Measurements from ENCODE around the gene BZW2. TPM values are rescaled to one million over a fixed set of nuclear protein-coding genes. Genes with fewer than 3 reads are reported as not detected.

Gene BZW2
- polyA plus RNA-seq, 4 donors: 52.5 to 86.0 (median 73.3) TPM

DNA sequence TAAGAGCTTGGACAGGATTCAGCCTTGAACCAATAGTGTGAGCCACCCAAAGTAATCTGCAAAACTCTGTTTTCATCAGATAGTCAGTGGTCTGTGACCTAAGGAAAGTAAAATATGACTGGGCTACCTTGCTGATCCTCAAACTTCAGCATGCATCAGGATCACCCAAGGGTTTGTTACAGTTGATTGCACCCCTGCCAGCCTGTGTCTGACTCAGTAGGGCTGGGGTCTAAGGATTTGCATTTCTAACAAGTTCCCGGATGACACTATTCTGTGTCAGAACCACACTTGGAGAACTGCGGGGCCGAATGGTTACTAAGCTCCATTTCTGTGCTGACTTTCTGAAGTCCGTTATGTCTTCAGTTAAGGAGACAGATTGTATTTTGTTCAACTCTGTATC, 66.9 kb downstream of the BZW2 start:
- no peak for DNase-seq (ENCODE audit: low read depth in 4 of 4, low spot score in 3 of 4)

DNA sequence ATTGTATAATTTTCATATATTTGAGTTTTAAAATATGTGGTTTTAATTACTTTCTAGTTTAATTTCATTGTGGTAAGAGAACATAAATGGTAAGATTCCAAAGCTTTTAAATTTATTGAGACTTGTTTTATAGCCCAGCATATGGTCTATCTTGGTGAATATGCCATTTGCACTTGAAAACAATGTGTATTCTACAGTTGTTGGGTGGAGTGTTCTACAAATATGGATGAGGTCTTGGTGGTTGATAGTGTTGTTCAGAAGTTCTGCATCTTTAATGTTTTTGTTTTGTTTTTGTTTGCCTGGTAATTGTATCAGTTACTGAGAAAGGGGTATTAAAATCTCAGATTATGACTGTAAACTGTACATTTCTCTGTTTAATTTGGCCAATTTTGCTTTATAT, 69.9 kb downstream of the BZW2 start:
- DNase-seq (ENCODE audit: low read depth in 4 of 4, low spot score in 3 of 4): no peak

DNA sequence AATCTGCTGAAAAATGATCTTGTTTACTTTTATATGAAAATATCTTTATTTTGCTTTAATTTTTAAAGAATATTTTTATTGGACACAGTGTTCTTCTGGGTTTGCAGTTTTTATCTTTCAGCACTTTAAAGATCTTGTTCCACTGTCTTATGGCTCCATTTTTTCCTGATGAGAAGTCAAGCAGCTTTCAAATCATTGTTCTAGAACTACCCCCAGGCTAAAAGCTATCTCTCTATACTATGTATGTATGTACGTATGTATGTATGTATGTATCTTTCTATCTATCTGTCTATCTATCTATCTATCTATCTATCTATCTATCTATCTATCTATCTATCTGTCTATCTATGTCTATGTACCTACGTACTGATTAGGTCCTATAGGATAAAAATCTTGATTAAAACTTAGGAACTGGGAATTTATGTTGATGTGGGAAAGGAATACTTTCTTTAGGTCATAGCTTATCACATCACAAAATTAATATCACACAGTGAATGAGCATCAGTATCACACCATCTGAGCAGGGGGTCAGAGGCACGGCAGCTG, 72.2 kb downstream of the BZW2 start:
- no peak for DNase-seq (ENCODE audit: low read depth in 4 of 4, low spot score in 3 of 4)

DNA sequence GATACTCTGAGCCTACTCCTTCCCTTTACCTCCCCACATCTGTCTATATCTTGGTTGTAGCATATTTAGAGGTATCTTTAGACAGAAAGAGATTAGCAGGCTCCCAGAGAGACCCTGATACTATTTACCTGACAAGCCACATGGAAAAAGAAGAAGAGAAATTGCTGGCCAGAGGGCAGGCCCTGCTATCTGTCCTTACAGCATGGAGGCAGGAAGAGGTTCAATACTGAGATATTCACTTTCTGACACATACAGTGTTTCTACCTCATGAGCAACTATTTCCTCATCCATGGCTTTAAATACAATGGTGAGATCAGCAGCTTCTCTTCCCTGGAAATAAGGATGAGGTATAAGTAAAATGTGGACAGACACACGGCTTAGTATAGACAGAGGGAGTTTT, 73.7 kb downstream of the BZW2 start:
- DNase-seq (ENCODE audit: low read depth in 4 of 4, low spot score in 3 of 4): no peak

GRCh38 chr7:16721541-16721940, 75.6 kb downstream of the BZW2 start:
- no peak for DNase-seq (ENCODE audit: low read depth in 4 of 4, low spot score in 3 of 4)

DNA sequence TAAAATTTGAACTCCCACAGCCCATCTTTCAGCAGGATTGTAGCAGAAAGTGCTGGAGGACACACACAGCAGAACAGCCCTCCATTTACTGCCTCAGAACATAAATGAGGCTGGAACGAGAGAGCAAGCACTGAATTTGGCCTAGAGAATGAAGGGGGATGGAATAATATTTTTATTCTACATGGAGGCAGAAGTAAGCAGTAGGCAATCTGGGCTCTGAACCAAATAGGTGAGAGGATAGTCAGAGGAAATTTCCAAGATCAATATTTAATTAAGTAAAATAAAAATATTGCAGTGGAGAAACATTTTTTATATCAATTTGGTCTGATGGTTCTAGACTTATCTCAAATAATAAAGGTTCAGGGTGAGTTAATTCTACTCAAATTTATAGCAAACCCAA, 78.4 kb downstream of the BZW2 start:
- no peak for DNase-seq (ENCODE audit: low read depth in 4 of 4, low spot score in 3 of 4)

DNA sequence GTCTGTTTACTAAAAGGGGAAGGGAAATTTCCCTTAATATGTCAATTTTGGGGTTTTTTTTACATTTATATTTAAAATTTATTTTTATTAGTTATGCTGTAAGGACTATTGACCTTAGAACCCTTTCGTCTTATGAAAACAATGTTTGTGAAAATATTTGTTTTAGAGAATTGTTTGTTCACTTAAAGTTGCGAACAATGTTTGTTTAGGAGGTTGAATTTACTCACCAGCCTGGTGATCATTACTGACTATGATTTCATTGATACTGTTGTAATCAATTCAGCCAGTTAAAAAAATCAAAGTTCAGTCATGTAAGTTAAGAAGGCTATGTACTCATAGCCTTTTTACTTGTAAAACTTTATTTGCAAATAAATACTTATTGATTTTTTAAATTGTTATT, 80.2 kb downstream of the BZW2 start:
- no peak for DNase-seq (ENCODE audit: low read depth in 4 of 4, low spot score in 3 of 4)

DNA sequence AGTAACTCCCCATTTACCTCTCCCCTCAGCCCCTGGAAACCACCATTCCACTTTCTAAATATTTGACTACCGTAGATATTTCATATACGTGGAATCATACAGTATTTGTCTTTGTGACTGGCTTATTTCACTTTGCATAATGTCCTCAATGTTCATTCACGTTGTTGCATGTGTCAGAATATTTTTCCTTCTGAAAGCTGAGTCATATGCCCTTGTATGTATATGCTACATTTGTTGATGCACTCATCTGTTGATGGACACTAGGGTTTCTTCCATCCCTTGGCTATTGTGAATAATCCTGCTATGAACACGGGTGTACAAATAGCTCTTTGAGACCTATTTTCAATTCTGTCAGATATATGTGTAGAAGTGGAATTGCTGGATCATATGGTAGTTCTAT, 81.8 kb downstream of the BZW2 start:
- DNase-seq (ENCODE audit: low read depth in 4 of 4, low spot score in 3 of 4): no peak

GRCh38 chr7:16728811-16729210, 82.8 kb downstream of the BZW2 start:
- no peak for DNase-seq (ENCODE audit: low read depth in 4 of 4, low spot score in 3 of 4)

DNA sequence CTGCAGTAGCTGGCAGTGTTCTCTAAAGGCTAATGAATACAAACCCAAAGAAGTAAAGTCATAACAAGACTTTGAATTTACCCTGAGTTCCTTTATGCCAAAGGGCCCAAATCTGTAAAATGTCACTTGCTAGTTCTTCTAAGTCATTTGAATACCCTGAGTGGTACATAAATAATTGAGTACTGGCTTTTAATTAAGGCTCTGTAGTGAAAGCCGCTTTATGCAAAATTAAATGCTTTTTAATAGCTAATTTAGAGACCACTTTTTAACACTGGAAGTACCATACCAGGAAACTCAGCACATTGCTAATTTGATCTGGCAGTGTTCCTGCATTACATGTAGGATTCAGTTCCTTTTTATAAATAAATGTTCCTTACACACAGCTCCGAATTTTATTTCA, 83.6 kb downstream of the BZW2 start:
- no peak for DNase-seq (ENCODE audit: low read depth in 4 of 4, low spot score in 3 of 4)

DNA sequence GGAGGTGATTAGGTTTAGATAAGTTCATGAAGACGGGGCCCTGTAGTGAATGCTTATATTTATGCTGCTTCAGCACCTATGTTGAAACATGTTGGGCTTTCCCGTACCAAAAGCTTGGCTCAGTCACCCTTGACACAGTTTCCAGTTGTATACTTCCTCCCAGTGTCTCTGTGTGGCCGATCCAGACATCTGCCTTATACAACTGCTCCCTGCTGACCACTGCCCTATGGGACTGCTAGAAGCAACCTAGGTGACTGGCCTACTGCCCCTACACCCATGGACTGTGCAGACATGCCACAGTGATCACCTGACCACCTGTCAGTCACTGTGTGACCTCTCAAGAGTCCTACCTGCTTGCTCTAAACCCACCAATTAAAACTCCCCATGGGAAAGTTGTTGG, 85.0 kb downstream of the BZW2 start:
- DNase-seq (ENCODE audit: low read depth in 4 of 4, low spot score in 3 of 4): no peak

- no peak for DNase-seq (ENCODE audit: low read depth in 4 of 4, low spot score in 3 of 4)
These were observed 86.8 kb downstream of the BZW2 start for GRCh38 chr7:16732828-16733227.

GRCh38 chr7:16734148-16734726, 88.3 kb downstream of the BZW2 start:
- no peak for DNase-seq (ENCODE audit: low read depth in 4 of 4, low spot score in 3 of 4)

DNA sequence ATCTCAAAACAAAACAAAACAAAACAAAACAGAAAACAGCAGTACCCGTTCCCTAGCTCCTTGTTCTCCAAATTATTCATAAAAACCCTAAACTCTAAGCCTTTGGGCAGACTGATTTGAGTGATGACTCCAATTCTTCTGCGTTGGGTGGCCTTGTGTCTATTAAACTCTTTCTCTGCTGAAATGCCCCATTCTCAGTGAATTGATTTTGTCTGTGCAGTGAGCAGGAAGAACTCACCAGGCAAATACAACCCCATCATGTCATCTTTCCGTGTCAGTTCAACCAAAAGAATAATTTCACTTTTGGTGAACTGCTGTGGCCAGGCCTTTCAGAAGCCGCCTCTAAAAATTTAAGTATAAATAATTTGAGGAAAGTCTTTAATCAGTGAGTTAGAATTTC, 89.0 kb downstream of the BZW2 start:
- no peak for DNase-seq (ENCODE audit: low read depth in 4 of 4, low spot score in 3 of 4)

DNA sequence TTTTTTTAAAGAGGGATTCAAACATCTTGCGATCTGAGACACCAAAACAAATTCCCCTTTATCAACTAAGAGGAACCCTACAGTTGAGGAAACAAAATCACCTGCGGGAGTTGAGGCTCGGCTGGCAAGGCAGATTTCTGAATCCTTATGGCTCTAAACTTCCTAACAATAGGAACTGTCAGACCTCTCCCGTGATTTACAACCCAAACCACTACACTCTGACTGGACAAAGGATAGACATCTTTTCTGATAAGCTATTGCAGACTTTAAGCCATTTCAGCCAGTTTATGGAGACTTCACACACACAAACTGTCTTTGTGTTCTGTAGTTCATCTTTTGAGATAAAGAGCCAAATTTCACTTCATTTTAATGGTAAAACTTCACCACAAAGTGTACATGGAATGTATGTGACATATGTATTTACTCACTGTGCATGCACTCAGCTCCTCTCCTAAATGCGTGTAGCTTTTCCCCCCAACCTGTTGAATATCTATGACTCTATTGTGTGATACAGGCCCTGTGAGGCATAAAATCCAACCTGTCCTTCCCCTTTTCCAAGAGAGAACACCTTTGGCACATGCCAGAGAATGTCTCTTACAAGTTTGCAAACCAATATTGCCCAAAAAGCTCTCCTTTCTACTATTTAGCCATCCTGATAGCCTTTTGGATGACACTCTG, 92.2 kb downstream of the BZW2 start:
- DNase-seq (ENCODE audit: low read depth in 4 of 4, low spot score in 3 of 4): no peak

DNA sequence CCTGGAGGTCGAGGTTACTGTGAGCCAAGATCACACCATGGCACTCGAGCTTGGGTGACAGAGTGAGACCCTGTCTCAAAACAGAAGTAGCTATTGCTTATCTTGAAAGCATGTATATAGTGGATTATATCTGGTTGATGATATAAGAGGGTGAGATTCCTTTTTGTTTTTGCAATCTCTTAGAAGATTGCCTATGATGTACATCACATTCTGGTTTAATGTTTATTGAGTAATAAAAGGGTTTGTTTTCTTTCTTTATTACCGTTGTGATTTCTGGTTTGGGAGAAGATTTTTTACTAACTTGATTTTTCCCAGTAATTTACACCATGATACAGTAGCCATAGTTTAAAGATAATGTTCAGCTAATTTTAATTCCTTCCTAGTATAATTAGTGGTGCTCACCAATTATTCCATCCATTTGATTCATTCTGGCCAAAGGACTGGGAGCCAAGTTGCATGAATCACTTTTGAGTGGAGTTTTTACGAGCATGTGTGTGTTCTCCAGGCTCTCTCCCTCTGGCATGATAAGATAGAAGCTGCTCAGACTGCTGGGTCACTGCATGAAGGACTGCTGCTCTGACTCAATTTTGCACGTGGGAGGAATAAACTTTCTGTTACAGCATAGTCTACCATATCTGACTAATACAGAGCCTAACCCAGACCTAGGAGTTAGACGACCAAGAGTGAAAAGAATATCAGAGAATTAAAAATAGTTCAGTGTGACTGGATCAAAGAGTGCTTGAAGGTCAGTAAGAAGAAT, 94.1 kb downstream of the BZW2 start:
- peak in 2 of 4 donors; percentile 23 to 32 for DNase-seq (ENCODE audit: low read depth in 4 of 4, low spot score in 3 of 4)

DNA sequence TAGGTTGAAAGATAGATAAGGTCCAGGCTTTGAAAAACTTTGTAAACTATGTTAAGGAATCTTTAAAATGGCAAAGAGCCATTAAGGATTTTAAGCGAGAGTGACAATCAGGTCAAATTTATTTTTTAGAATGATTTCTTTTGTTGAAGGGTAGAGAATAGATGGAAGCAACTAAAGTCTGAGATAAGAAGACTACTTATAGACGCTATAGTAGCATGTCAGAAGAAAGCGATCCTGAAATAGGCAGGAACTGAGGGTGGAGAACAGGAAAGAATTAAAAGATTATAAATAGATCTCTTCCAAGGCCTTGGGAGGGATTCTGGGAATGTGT, 94.6 kb downstream of the BZW2 start:
- no peak for DNase-seq (ENCODE audit: low read depth in 4 of 4, low spot score in 3 of 4)

- no peak for DNase-seq (ENCODE audit: low read depth in 4 of 4, low spot score in 3 of 4)
These were observed 95.0 kb downstream of the BZW2 start for GRCh38 chr7:16740996-16741395.

GRCh38 chr7:16741676-16742075, 95.7 kb downstream of the BZW2 start:
- no peak for DNase-seq (ENCODE audit: low read depth in 4 of 4, low spot score in 3 of 4)

DNA sequence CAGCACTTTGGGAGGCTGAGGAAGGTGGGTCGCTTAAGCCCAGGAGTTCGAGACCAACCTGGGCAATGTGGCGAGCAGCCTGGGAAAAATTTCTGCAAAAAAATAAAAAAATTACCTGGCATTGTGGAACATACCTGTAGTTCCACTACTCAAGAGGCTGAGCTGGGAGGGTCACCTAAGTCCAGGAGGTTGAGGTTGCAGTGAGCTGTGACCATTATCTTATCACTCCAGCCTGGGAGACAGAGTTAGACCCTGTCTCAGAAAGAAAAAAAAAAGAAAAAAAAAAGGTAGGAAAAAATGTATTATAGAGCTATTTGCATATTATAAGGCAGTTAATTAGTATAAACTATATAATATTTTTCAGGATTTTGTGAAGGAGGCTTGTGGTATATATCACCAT, 96.6 kb downstream of the BZW2 start:
- no peak for DNase-seq (ENCODE audit: low read depth in 4 of 4, low spot score in 3 of 4)

- DNase-seq (ENCODE audit: low read depth in 4 of 4, low spot score in 3 of 4): no peak
These were observed 97.3 kb downstream of the BZW2 start for GRCh38 chr7:16743236-16743635.
